GM23248 (cell line): ENCODE data around the gene AASDH. TPM values are rescaled to one million over a fixed set of nuclear protein-coding genes. Genes with fewer than 3 reads are reported as not detected.

ENCODE experiments used
- DNase-seq: peaks from one replicate; pipeline ENCODE4 v3.0.0-alpha.2; 2015
- H2AFZ ChIP-seq: fragments of 200-600 bp; sonication (generic); 2 replicates; pipeline ENCODE4 v1.6.1; 2016; ENCODE audit warnings: antibody characterized with exemption
- H3F3A ChIP-seq: fragments of 200-600 bp; sonication (generic); 2 replicates; pipeline ENCODE4 v1.6.1; 2016; ENCODE audit warnings: mild to moderate bottlenecking, antibody characterized with exemption, mixed run types; ENCODE audit not compliant: insufficient read depth
- H3K27ac ChIP-seq: fragments of 200-600 bp; sonication (generic); 2 replicates; pipeline ENCODE4 v1.5.1; 2016; ENCODE audit warnings: mild to moderate bottlenecking
- H3K27me3 ChIP-seq: fragments of 200-600 bp; sonication (generic); replicated peaks from 2 replicates; pipeline ENCODE4 v1.6.1; 2016; ENCODE audit warnings: mild to moderate bottlenecking; ENCODE audit not compliant: insufficient read depth
- H3K36me3 ChIP-seq: fragments of 200-600 bp; sonication (generic); 2 replicates; pipeline ENCODE4 v1.6.1; 2016; ENCODE audit warnings: low read depth, mild to moderate bottlenecking
- H3K4me1 ChIP-seq: fragments of 200-600 bp; sonication (generic); 2 replicates; pipeline ENCODE4 v1.6.1; 2016; ENCODE audit warnings: mild to moderate bottlenecking; ENCODE audit not compliant: insufficient read depth
- H3K4me2 ChIP-seq: fragments of 200-600 bp; sonication (generic); one replicate; pipeline ENCODE4 v1.6.1; 2016; ENCODE audit warnings: mild to moderate bottlenecking; ENCODE audit not compliant: unreplicated experiment
- H3K4me3 ChIP-seq: fragments of 200-600 bp; sonication (generic); 2 replicates; pipeline ENCODE4 v1.5.1; 2016; ENCODE audit warnings: mild to moderate bottlenecking
- H3K79me2 ChIP-seq: fragments of 200-600 bp; sonication (generic); 2 replicates; pipeline ENCODE4 v1.6.1; 2016; ENCODE audit warnings: mild to moderate bottlenecking; ENCODE audit not compliant: insufficient read depth
- H3K9ac ChIP-seq: fragments of 200-600 bp; sonication (generic); 2 replicates; pipeline ENCODE4 v1.6.1; 2016; ENCODE audit warnings: mild to moderate bottlenecking
- H3K9me2 ChIP-seq: fragments of 200-600 bp; sonication (generic); 2 replicates; pipeline ENCODE4 v1.6.1; 2016; ENCODE audit warnings: mixed run types, mild to moderate bottlenecking, moderate library complexity; ENCODE audit not compliant: insufficient read depth
- H3K9me3 ChIP-seq: fragments of 200-600 bp; sonication (generic); one replicate; pipeline ENCODE4 v1.6.1; 2017; ENCODE audit warnings: low read depth
- H4K20me1 ChIP-seq: fragments of 200-600 bp; sonication (generic); 2 replicates; pipeline ENCODE4 v1.6.0; 2016; ENCODE audit not compliant: insufficient read depth
- EZH2 ChIP-seq: fragments of 200-600 bp; sonication (generic); IDR thresholded peaks from 2 replicates; pipeline ENCODE4 v1.6.1; 2018; ENCODE audit warnings: antibody characterized with exemption, mild to moderate bottlenecking; ENCODE audit not compliant: insufficient read depth, poor library complexity, severe bottlenecking
- EZH2phosphoT487 ChIP-seq: fragments of 200-600 bp; sonication (generic); IDR thresholded peaks from 2 replicates; pipeline ENCODE4 v1.6.1; 2018; ENCODE audit warnings: antibody characterized with exemption, moderate library complexity, mild to moderate bottlenecking, low read depth; ENCODE audit not compliant: insufficient read depth
- WGBS, 2 experiments: methylation state at CpG; one replicate each; pipeline ENCODE4 v1.1.6; 2015 to 2017; ENCODE audit warnings: low lambda C conversion rate in 2 of 2, low coverage in 1 of 2; ENCODE audit errors: missing lambda C conversion rate in 2 of 2; 5-methylcytosine and 5-hydroxymethylcytosine counted together
- in situ Hi-C: fragments of 300-500 bp; cut with MboI; formaldehyde crosslinking; loops from 2 replicates; pipeline ENCODE4 v1.15.0; 2020
- polyA plus RNA-seq: library from polyadenylated mRNA; unstranded; fragments of >200 nt; fragmentation: Nextera tagmentation; extraction: Ambion mirVana; gene quantifications from 2 replicates; pipeline ENCODE4 v1.2.1, GENCODE V29; 2016
- total RNA-seq: library from RNA; depleted of rRNA; stranded (reverse); fragments of >200 nt; shearing (Covaris generic); gene quantifications from 2 replicates; pipeline ENCODE4 v1.2.3, GENCODE V29; 2014

Gene AASDH
- total and polyA plus RNA-seq, 2 experiments from 2014 or later: 11.5 to 16.5 TPM

- no peak overlapping the region for H3K9ac ChIP-seq
- H3K4me3 ChIP-seq: no peak overlapping the region
- 0 out of 2 replicates have a peak, but pooled peaks cover 3% of the 10 kb centered on the region for H3K27me3 ChIP-seq
- 0 out of 2 replicates have a peak, but pooled peaks cover 8% of the 10 kb centered on the region for H3K4me1 ChIP-seq
- DNase-seq: no peak
- H3K9me2 ChIP-seq: no peaks in the 10 kb centered on the region
- 0 out of 2 replicates have a peak overlapping the region, but pooled peaks have one; percentile 42 for H2AFZ ChIP-seq
- no peaks in the 10 kb centered on the region for H3K79me2 ChIP-seq
- in situ Hi-C loops: no loop called here
- TF ChIP-seq EZH2phosphoT487 (no peak), EZH2 (no peak)
- no peaks in the 10 kb centered on the region for H3K9me3 ChIP-seq
- no peak overlapping the region for H3K4me2 ChIP-seq
- H3K36me3 ChIP-seq: no peaks in the 10 kb centered on the region
- no peaks in the 10 kb centered on the region for H4K20me1 ChIP-seq
- no peak overlapping the region for H3K27ac ChIP-seq
- H3F3A ChIP-seq: peaks cover 13% of the 10 kb centered on the region; the same call in 1 of the 2 replicates
- WGBS, 2 experiments: 71 to 76% methylated on average over 8 of the region's 8 CpGs
Observed at GRCh38 chr4:56301997-56302496, 85.2 kb downstream of the AASDH start.

- H4K20me1 ChIP-seq: no peaks in the 10 kb centered on the region
- H3K36me3 ChIP-seq: no peaks in the 10 kb centered on the region
- H3K27me3 ChIP-seq: 0 out of 2 replicates have a peak, but pooled peaks cover 3% of the 10 kb centered on the region
- peak overlapping the region; percentile 5 for H3K9ac ChIP-seq
- TF ChIP-seq EZH2 (no peak), EZH2phosphoT487 (no peak)
- H3K4me1 ChIP-seq: 0 out of 2 replicates have a peak, but pooled peaks cover 8% of the 10 kb centered on the region
- 9 to 10% methylated on average over 10 of the region's 10 CpGs for WGBS, 2 experiments
- in situ Hi-C loops: no loop called here
- peak overlapping the region; percentile 50 for H3K4me3 ChIP-seq
- peak overlapping the region; percentile 41 for H3K4me2 ChIP-seq
- H3K9me2 ChIP-seq: no peaks in the 10 kb centered on the region
- no peaks in the 10 kb centered on the region for H3K9me3 ChIP-seq
- no peaks in the 10 kb centered on the region for H3K79me2 ChIP-seq
- H3F3A ChIP-seq: peaks cover 13% of the 10 kb centered on the region; the same call in 1 of the 2 replicates
- peak; percentile 95 for DNase-seq
- H2AFZ ChIP-seq: peak overlapping the region; percentile 42
- H3K27ac ChIP-seq: peak overlapping the region; percentile 35
Observed at GRCh38 chr4:56301181-56301996, 85.9 kb downstream of the AASDH start.

GRCh38 chr4:56298236-56298635 is 89.1 kb downstream of the AASDH start:
- Histone ChIP-seq H3K27ac (no peak overlapping the region), H3K4me1 (0 out of 2 replicates have a peak, but pooled peaks cover 8% of the 10 kb centered on the region), H3K79me2 (no peaks in the 10 kb centered on the region), H3K9me3 (no peaks in the 10 kb centered on the region), H4K20me1 (no peaks in the 10 kb centered on the region), H2AFZ (no peak overlapping the region), H3K9ac (no peak overlapping the region), H3K4me2 (no peak overlapping the region), H3K4me3 (no peak overlapping the region), H3K36me3 (no peaks in the 10 kb centered on the region), H3K9me2 (no peaks in the 10 kb centered on the region), H3K27me3 (0 out of 2 replicates have a peak, but pooled peaks cover 2% of the 10 kb centered on the region), H3F3A (peaks cover 13% of the 10 kb centered on the region; the same call in 1 of the 2 replicates)
- in situ Hi-C loops: no loop called here
- TF ChIP-seq EZH2: no peak
- no peak for TF ChIP-seq EZH2phosphoT487
- 29 to 33% methylated on average over 3 of the region's 3 CpGs for WGBS, 2 experiments
- DNase-seq: no peak

DNA sequence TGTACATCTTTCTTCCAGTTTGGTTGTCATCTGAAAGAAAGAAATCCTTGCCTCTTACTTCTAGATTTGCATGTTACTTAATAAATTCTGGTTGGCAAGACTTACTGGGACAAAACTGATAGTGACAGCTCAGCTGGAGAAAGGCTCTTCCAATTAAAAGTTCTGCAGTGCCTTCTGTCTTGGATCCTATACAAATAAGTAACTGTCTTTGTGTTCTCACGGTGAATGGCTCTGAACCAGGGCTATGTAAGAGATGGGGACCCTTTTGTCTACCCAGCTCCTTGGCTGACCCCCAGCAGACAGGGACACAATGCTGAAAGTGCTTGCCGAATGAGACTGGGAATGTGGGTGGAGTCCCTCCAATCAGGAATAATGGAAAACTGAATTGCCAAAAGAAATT is 89.5 kb downstream of the AASDH start:
- H3K4me1 ChIP-seq: 0 out of 2 replicates have a peak, but pooled peaks cover 8% of the 10 kb centered on the region
- in situ Hi-C loops: no loop called here
- no peaks in the 10 kb centered on the region for H3K9me3 ChIP-seq
- H3K27me3 ChIP-seq: 0 out of 2 replicates have a peak, but pooled peaks cover 7% of the 10 kb centered on the region
- H3K4me3 ChIP-seq: no peak overlapping the region
- peaks cover 13% of the 10 kb centered on the region; the same call in 1 of the 2 replicates for H3F3A ChIP-seq
- H3K9ac ChIP-seq: no peak overlapping the region
- no peaks in the 10 kb centered on the region for H3K79me2 ChIP-seq
- H3K4me2 ChIP-seq: no peak overlapping the region
- no peak for TF ChIP-seq EZH2
- TF ChIP-seq EZH2phosphoT487: no peak
- DNase-seq: no peak
- no peaks in the 10 kb centered on the region for H4K20me1 ChIP-seq
- no peak overlapping the region for H3K27ac ChIP-seq
- H3K9me2 ChIP-seq: no peaks in the 10 kb centered on the region
- H2AFZ ChIP-seq: no peak overlapping the region
- 2 to 10% methylated on average over 2 of the region's 2 CpGs for WGBS, 2 experiments
- H3K36me3 ChIP-seq: no peaks in the 10 kb centered on the region
